HG02763 (cell line): ENCODE data around the gene U2SURP.
"Not testable (repeated sequence)": the region's sequence is repeated elsewhere in the genome, so short reads cannot be mapped to it uniquely, and the experiment has no call there.

ENCODE experiments used
- ATAC-seq: cut with Tn5 transposase; IDR thresholded peaks from one replicate; pipeline ENCODE4 v1.9.1; 2021; ENCODE audit warnings: mild to moderate bottlenecking, moderate library complexity; ENCODE audit not compliant: unreplicated experiment

The U2SURP gene

GRCh38 chr3:142976621-142977398, 24.6 kb upstream of the U2SURP start:
- no peak for ATAC-seq

GRCh38 chr3:142977399-142977728, 24.0 kb upstream of the U2SURP start:
- ATAC-seq, result no peak

GRCh38 chr3:142981108-142981507, 20.3 kb upstream of the U2SURP start:
- ATAC-seq, result no peak

- ATAC-seq, result no peak
Measured at GRCh38 chr3:142982038-142982773, 19.2 kb upstream of the U2SURP start.

GRCh38 chr3:142983318-142983717, 18.1 kb upstream of the U2SURP start:
- no peak for ATAC-seq

- no peak for ATAC-seq
Measured at GRCh38 chr3:142984255-142984654, 17.1 kb upstream of the U2SURP start.

GRCh38 chr3:142987080-142987700, 14.2 kb upstream of the U2SURP start:
- no peak for ATAC-seq

GRCh38 chr3:142987707-142988106, 13.7 kb upstream of the U2SURP start:
- no peak for ATAC-seq

GRCh38 chr3:142988221-142988620, 13.1 kb upstream of the U2SURP start:
- not testable (repeated sequence) for ATAC-seq

GRCh38 chr3:142988826-142989225, 12.5 kb upstream of the U2SURP start:
- not testable (repeated sequence) for ATAC-seq

GRCh38 chr3:142990721-142991120, 10.6 kb upstream of the U2SURP start:
- no peak for ATAC-seq

GRCh38 chr3:142992323-142992722, 9.0 kb upstream of the U2SURP start:
- ATAC-seq, result no peak

- ATAC-seq, result no peak
Measured at GRCh38 chr3:142993958-142994442, 7.4 kb upstream of the U2SURP start.

- no peak for ATAC-seq
Measured at GRCh38 chr3:142997330-142997729, 4.0 kb upstream of the U2SURP start.

- ATAC-seq, result no peak
Measured at GRCh38 chr3:142998439-142998838, 2.9 kb upstream of the U2SURP start.

GRCh38 chr3:142999881-143000280, 1.5 kb upstream of the U2SURP start:
- no peak for ATAC-seq

- ATAC-seq, result no peak
Measured at GRCh38 chr3:143000528-143000927, 842 bp upstream of the U2SURP start.

GRCh38 chr3:143001034-143001368, 369 bp upstream of the U2SURP start:
- peak; percentile 62 for ATAC-seq

GRCh38 chr3:143002083-143002712, 828 bp downstream of the U2SURP start:
- peak; percentile 25 for ATAC-seq

- ATAC-seq, result no peak
Measured at GRCh38 chr3:143002727-143003126, 1.4 kb downstream of the U2SURP start.

GRCh38 chr3:143004823-143005222, 3.5 kb downstream of the U2SURP start:
- no peak for ATAC-seq
